Smooth muscle cell of the pulmonary artery (primary cell): ENCODE data around the gene HMGA1. TPM values are rescaled to one million over a fixed set of nuclear protein-coding genes. Genes with fewer than 3 reads are reported as not detected.

Experiments used
- total RNA-seq: library from RNA; depleted of rRNA; stranded (reverse); fragments of >200 nt; gene quantifications from 2 replicates; pipeline ENCODE4 v1.2.3, GENCODE V29; 2014

The HMGA1 gene, protein sequence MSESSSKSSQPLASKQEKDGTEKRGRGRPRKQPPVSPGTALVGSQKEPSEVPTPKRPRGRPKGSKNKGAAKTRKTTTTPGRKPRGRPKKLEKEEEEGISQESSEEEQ
- total RNA-seq: 101 and 171 TPM in 2 replicates

DNA sequence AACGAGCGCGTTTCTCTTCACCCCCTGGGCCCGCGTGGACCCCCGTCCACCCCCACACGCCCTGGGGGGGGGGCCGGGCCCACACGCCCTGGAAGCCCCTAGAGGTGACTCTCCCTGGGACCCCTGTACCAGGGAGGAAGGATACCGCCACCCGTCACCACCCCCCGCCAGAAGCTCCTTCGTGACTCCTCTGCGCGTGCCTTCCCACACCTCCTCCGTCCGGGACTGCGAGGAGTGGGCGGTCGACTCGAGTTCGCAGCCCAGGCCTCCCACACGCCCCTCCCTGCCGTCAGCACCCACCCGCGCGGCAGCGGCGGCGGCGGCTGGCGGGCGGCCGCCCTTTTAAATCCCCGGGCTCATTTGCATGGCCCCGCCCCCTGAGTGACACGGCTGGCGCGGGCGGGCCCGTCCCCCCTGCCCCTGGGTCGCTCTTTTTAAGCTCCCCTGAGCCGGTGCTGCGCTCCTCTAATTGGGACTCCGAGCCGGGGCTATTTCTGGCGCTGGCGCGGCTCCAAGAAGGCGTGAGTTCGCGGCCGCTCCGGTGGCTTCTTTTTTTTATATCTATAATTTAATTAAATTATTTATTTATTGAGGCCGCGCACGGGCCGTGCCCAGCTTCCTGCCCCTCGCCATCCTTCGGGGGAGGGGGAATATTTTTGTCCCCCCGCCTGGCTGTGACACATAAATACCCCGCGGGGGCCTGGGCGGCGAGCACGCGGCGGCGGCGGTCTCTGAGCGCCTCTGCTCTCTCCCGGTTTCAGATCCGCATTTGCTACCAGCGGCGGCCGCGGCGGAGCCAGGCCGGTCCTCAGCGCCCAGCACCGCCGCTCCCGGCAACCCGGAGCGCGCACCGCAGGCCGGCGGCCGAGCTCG, at the start of gene HMGA1:
Gene HMGA1 (plus strand): TSS at position 431 of the 873 bp plus-strand sequence. CDS start 3,908 bp downstream, outside the sequence.

DNA sequence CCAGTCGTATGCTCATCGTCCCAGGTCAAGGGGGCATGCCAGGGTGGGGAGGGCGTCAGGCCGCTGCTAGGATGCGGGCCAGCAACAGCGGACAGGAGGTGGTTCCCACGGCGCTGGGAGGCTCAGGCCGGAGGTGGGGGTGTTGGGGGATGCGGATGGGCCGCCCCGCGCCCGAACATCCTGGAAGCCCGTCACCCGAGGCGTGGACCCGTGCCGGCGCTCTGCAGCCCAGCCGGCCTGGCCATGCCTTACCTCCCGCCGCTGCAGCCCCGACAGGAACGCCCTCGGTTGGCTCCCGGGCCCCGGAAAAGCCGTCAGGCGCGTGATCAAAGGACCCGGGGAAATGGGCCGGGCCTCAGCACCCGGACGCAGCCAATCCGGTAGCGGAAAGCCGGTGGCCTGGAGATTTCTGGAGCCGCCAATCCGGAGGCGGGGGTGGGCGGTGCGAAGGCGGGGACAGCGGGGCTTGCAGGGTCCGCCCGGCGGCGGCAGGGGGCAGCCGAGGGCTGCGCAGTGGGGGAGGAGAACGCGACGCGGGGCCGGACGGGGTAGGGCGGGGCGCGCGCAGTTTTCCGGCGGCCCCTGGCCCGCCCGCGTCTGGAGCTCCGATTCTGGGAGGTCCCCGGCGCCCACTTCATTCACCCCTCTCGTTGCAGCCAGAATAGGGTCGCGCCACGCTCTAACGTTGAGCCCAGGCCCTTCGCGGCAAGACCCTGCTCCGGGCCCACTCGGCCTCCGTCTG, 12.2 kb downstream of the HMGA1 start, which contains the start of gene SMIM29:
Gene SMIM29 (minus strand): TSS at position 280 of the 742 bp plus-strand sequence. CDS start 1,215 bp downstream, outside the sequence.

Other genes starting within 250 kb of the HMGA1 start
- 0.10 and 0.13 TPM in 2 replicates for gene GRM4, start 90.8 kb upstream of the HMGA1 start, total RNA-seq
- gene SMIM29, start 12.1 kb downstream of the HMGA1 start, total RNA-seq: 27.0 and 36.0 TPM in 2 replicates
- gene NUDT3, start 155.8 kb downstream of the HMGA1 start, total RNA-seq: 15.7 and 19.9 TPM in 2 replicates
- gene RPS10, start 189.2 kb downstream of the HMGA1 start, total RNA-seq: 654 and 809 TPM in 2 replicates
- 0.07 TPM in 1 of 2 replicates, not detected in the other for gene PACSIN1, start 229.2 kb downstream of the HMGA1 start, total RNA-seq